ENCODE results near the gene SCFD1. TPM values are rescaled to one million over a fixed set of nuclear protein-coding genes. Genes with fewer than 3 reads are reported as not detected.
A peak's percentile ranks its signal among the peaks of the same experiment; 100 is the strongest.

SCFD1 gene
- total RNA-seq, 3 donors from 2014 or later (not counting 1 experiment from before 2014, with no cell fraction given) = 97.0 to 106 (median 105) TPM

DNA sequence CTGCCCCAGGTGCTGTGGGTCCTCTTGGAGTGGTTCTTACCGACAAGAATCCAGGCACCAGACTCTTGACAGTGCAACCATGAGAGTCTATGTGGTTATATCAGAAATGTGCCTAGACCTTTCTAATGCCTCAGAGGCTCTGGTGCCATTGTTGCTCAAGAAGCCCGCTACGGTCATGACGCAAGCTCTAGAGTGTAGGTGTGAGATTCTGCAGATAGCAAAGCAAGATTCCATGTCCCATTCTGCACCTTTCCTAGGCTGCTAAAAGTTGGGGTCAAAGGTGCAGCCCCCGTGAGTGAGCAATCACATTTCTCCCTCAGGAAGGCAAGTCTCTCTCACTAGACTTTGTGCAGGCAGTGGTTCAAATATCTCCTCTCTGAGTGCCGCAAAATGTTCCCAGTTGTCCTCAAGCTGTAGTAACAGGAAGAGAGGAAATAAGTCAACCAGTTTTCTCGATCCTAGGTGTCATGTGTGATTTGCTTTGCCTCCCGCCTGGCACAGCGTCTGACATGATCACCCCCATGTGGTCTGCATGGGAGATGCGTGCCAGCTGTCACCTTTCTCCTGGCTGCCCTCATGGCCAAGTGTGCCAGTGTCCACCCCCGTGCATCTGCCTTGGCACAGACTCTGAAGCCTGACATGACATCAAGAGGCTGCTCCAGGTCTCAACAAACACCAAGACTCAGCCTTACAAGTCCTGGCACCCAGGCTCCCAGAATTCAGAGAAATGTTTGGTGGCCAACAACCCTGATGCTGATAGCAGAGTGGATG lies 129.7 kb downstream of the SCFD1 start:
- Histone ChIP-seq H3K27me3 (ENCODE audit: control insufficient read depth, insufficient read depth, low read length) (no peaks in the 10 kb centered on the region), H3K27ac (ENCODE audit: low read length) (no peak overlapping the region), H3K4me1 (ENCODE audit: control insufficient read depth, insufficient read depth, low read length) (no peaks in the 10 kb centered on the region), H3K9me3 (ENCODE audit: control insufficient read depth, insufficient read depth, low read length) (no peaks in the 10 kb centered on the region), H3K4me3 (ENCODE audit: low read length) (no peak overlapping the region), H3K36me3 (ENCODE audit: control insufficient read depth, insufficient read depth, low read length) (no peaks in the 10 kb centered on the region)
- no peak for ATAC-seq
- Mint-ChIP-seq H3K36me3 (no peaks in the 10 kb centered on the region), H3K9me3 (no peaks in the 10 kb centered on the region), H3K4me3 (no peak overlapping the region), H3K27me3 (ENCODE audit: low read depth in 2 of 2) (peaks cover 8 to 11% of the 10 kb centered on the region in 2 donors), H3K27ac (no peak overlapping the region), H3K4me1 (peaks cover 0 to 4% of the 10 kb centered on the region in 2 donors)
- intact Hi-C loops (cut with micrococcal nuclease) = no loop called here
- TF ChIP-seq, protein P1, sequence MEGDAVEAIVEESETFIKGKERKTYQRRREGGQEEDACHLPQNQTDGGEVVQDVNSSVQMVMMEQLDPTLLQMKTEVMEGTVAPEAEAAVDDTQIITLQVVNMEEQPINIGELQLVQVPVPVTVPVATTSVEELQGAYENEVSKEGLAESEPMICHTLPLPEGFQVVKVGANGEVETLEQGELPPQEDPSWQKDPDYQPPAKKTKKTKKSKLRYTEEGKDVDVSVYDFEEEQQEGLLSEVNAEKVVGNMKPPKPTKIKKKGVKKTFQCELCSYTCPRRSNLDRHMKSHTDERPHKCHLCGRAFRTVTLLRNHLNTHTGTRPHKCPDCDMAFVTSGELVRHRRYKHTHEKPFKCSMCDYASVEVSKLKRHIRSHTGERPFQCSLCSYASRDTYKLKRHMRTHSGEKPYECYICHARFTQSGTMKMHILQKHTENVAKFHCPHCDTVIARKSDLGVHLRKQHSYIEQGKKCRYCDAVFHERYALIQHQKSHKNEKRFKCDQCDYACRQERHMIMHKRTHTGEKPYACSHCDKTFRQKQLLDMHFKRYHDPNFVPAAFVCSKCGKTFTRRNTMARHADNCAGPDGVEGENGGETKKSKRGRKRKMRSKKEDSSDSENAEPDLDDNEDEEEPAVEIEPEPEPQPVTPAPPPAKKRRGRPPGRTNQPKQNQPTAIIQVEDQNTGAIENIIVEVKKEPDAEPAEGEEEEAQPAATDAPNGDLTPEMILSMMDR (IDR thresholded peaks at IDR 0.05) = no peak
- peak in 1 of 2 donors; percentile 19 for DNase-seq
- WGBS (ENCODE audit: insufficient coverage) = 81% methylated on average over 11 of the region's 11 CpGs

DNA sequence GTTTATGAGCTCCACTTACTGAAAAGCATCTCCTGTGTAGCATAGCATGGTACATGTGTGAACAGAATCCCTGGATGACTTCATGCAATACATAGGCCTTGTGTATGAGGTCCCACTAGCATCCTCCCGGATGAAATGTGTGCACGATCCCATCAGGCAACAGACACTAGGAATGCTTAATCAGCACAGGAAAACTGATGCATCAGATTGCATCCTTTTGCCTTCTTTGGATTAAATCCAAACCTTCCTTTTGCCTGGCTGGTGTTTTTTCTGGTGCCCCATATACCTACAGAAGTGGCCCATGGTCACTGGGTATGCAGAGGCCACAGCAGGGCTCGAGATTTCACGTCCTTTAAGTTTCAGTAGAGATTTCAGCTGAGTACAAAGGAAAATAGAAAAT lies 131.3 kb downstream of the SCFD1 start:
- no peak for ATAC-seq
- no peaks in the 10 kb centered on the region for H3K9me3 ChIP-seq (ENCODE audit: control insufficient read depth, insufficient read depth, low read length)
- no peaks in the 10 kb centered on the region for H3K36me3 ChIP-seq (ENCODE audit: control insufficient read depth, insufficient read depth, low read length)
- peaks cover 0 to 9% of the 10 kb centered on the region in 2 donors for H3K4me1 Mint-ChIP-seq
- H3K9me3 Mint-ChIP-seq = no peaks in the 10 kb centered on the region
- WGBS (ENCODE audit: insufficient coverage) = 81% methylated on average over 4 of the region's 4 CpGs
- no peak overlapping the region for H3K27ac Mint-ChIP-seq
- no peak overlapping the region for H3K4me3 ChIP-seq (ENCODE audit: low read length)
- peaks cover 0 to 8% of the 10 kb centered on the region in 2 donors for H3K27me3 Mint-ChIP-seq (ENCODE audit: low read depth in 2 of 2)
- H3K36me3 Mint-ChIP-seq = no peaks in the 10 kb centered on the region
- no peak for DNase-seq
- H3K27ac ChIP-seq (ENCODE audit: low read length) = no peak overlapping the region
- H3K4me1 ChIP-seq (ENCODE audit: control insufficient read depth, insufficient read depth, low read length) = no peaks in the 10 kb centered on the region
- TF ChIP-seq, protein P1 (IDR thresholded peaks at IDR 0.05) = no peak
- intact Hi-C loops (cut with micrococcal nuclease) = no loop called here
- no peak overlapping the region for H3K4me3 Mint-ChIP-seq
- H3K27me3 ChIP-seq (ENCODE audit: control insufficient read depth, insufficient read depth, low read length) = no peaks in the 10 kb centered on the region

DNA sequence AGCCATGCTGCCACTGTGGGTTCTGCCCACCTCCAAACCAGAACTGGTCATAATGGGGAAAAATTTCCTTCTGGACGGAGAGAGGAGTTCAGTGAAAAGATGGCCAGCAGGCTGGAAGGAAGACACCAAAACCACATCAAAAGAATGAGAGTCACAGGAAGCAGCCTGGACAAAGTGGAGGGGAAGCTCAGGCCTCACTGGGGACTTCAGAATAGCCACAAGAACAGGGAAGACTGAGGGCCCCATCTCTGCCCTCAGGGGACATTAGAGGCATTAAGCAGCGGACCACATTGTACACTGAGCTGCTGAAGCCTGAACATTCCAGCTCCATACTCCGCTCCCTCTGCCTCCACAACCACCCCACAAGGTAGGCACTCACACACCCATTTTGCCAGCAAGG lies 132.7 kb downstream of the SCFD1 start:
- Mint-ChIP-seq H3K9me3 (no peaks in the 10 kb centered on the region), H3K4me3 (no peak overlapping the region), H3K4me1 (peaks cover 0 to 9% of the 10 kb centered on the region in 2 donors), H3K36me3 (no peaks in the 10 kb centered on the region), H3K27ac (no peak overlapping the region), H3K27me3 (ENCODE audit: low read depth in 2 of 2) (peaks cover 0 to 8% of the 10 kb centered on the region in 2 donors)
- Histone ChIP-seq H3K4me1 (ENCODE audit: control insufficient read depth, insufficient read depth, low read length) (no peaks in the 10 kb centered on the region), H3K9me3 (ENCODE audit: control insufficient read depth, insufficient read depth, low read length) (no peaks in the 10 kb centered on the region), H3K36me3 (ENCODE audit: control insufficient read depth, insufficient read depth, low read length) (no peaks in the 10 kb centered on the region), H3K4me3 (ENCODE audit: low read length) (no peak overlapping the region), H3K27me3 (ENCODE audit: control insufficient read depth, insufficient read depth, low read length) (no peaks in the 10 kb centered on the region), H3K27ac (ENCODE audit: low read length) (no peak overlapping the region)
- WGBS (ENCODE audit: insufficient coverage) = 70% methylated on average over 3 of the region's 3 CpGs
- ATAC-seq = no peak
- TF ChIP-seq, protein P1 (IDR thresholded peaks at IDR 0.05) = no peak
- intact Hi-C loops (cut with micrococcal nuclease) = no loop called here
- no peak for DNase-seq

DNA sequence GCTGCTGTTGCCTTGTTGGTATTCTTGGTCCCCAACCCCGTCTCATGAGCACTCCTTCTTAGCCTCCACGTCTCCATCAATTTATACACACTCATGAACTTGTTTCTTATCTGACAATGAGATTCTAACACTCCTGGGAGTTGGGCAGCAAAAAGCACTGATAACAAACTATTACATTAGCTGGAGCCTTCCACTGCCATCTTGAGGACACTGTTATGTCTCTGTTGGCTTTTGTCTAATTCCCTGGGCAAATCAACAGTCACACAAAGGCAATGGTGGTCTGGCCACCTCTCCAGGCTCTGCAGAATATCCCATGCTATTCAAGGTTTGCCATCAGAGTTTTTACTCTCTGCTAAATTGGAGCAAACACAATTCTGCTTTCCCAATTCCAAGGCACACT lies 134.5 kb downstream of the SCFD1 start:
- Mint-ChIP-seq H3K9me3 (no peaks in the 10 kb centered on the region), H3K36me3 (no peaks in the 10 kb centered on the region), H3K4me3 (no peak overlapping the region), H3K27ac (no peak overlapping the region), H3K4me1 (peaks cover 0 to 9% of the 10 kb centered on the region in 2 donors), H3K27me3 (ENCODE audit: low read depth in 2 of 2) (peaks cover 0 to 11% of the 10 kb centered on the region in 2 donors)
- DNase-seq (no peak), ATAC-seq (no peak)
- Histone ChIP-seq H3K36me3 (ENCODE audit: control insufficient read depth, insufficient read depth, low read length) (no peaks in the 10 kb centered on the region), H3K4me1 (ENCODE audit: control insufficient read depth, insufficient read depth, low read length) (no peaks in the 10 kb centered on the region), H3K27me3 (ENCODE audit: control insufficient read depth, insufficient read depth, low read length) (no peaks in the 10 kb centered on the region), H3K4me3 (ENCODE audit: low read length) (no peak overlapping the region), H3K27ac (ENCODE audit: low read length) (no peak overlapping the region), H3K9me3 (ENCODE audit: control insufficient read depth, insufficient read depth, low read length) (no peaks in the 10 kb centered on the region)
- WGBS (ENCODE audit: insufficient coverage) = 74% methylated on average over 2 of the region's 2 CpGs
- intact Hi-C loops (cut with micrococcal nuclease) = no loop called here
- TF ChIP-seq, protein P1 (IDR thresholded peaks at IDR 0.05) = no peak
